ENCODE measurements around the gene MSL3B. TPM values are rescaled to one million over a fixed set of nuclear protein-coding genes. Genes with fewer than 3 reads are reported as not detected.

MSL3B gene

DNA sequence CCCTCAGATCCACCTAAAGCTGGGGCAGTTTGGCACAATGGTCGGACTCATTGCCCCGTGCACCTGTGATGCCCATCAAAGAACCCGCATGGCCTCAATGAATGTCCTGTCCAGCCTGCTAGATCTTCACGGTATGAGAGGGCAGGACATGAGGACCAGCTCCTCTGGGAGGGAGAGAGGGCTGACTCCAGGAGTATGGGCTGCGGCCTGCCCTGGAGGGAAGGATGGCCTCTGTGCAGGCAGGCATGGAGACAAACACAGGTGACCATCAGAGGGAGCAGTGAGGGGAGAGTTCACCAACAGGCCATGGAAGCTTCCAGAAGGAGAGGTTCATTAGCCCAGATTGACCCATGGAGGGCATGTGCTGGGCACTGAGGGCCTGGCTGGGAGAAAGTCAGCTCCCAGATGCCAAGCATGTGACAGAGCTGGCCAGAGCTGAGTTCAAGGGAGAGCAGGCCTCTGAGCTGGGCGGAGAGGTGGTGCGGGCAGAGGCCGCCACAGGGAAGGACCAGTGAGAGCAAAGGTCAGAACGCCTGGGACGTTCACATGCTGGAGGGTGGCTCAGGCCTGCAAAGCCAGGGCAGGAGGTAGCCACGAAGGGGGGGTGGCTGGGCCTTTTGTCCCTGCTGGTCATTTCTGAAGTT is 50.1 kb downstream of the MSL3B start:
- H3K4me1 Mint-ChIP-seq = peaks cover 18% of the 10 kb centered on the region
- no peak overlapping the region for H3K4me3 Mint-ChIP-seq
- TF ChIP-seq CTCF (IDR thresholded peaks at IDR 0.05; ENCODE audit: unreplicated experiment) = no peak
- peaks cover 15% of the 10 kb centered on the region for H3K9me3 Mint-ChIP-seq
- peaks cover 7% of the 10 kb centered on the region for H3K27me3 Mint-ChIP-seq (ENCODE audit: low read depth)
- no peak overlapping the region for H3K27ac Mint-ChIP-seq
- peak in 1 of 2 experiments; percentile 24 for DNase-seq (ENCODE audit: low spot score in 2 of 2, unreplicated experiment in 2 of 2)
- peaks cover 3% of the 10 kb centered on the region for H3K36me3 Mint-ChIP-seq

DNA sequence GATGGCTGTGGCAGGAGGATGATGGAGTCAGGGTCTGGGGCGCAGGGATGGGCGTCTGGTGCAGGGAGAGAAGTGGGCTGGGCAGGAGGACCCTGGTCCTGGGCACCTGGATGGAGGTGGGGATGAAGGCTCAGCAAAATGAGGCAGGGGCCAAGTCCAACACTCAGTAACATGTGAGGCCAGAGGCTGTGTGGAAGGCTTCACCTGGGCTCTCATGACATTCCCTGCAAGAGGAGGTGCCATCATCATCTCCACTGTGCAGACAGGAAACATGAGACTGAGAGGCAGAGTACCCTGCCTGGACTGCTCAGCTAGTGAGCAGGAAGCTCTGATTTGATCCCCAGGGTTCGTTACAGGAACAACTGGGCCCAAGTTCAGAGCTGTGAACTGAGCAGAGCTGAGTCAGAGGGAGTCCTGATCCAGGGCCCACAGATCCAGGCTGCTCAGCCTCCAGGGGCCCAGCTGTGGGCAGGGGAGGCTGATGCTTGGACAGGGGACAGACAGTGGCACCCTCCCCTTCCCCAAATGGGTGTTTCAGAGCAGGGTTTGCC is 50.8 kb downstream of the MSL3B start:
- H3K9me3 Mint-ChIP-seq = peaks cover 15% of the 10 kb centered on the region
- H3K27me3 Mint-ChIP-seq (ENCODE audit: low read depth) = peaks cover 9% of the 10 kb centered on the region
- no peak overlapping the region for H3K4me3 Mint-ChIP-seq
- peak overlapping the region; percentile 57 for H3K27ac Mint-ChIP-seq
- H3K36me3 Mint-ChIP-seq = peaks cover 3% of the 10 kb centered on the region
- peaks cover 18% of the 10 kb centered on the region for H3K4me1 Mint-ChIP-seq
- no peak for TF ChIP-seq CTCF (IDR thresholded peaks at IDR 0.05; ENCODE audit: unreplicated experiment)
- DNase-seq (ENCODE audit: low spot score in 2 of 2, unreplicated experiment in 2 of 2) = peak in 1 of 2 experiments; percentile 6

GRCh38 chr2:233816771-233817170 is 51.4 kb downstream of the MSL3B start:
- Mint-ChIP-seq H3K4me3 (no peak overlapping the region), H3K27me3 (ENCODE audit: low read depth) (peaks cover 14% of the 10 kb centered on the region), H3K4me1 (peaks cover 18% of the 10 kb centered on the region), H3K36me3 (peaks cover 3% of the 10 kb centered on the region), H3K9me3 (peaks cover 15% of the 10 kb centered on the region), H3K27ac (peak overlapping the region; percentile 83)
- TF ChIP-seq CTCF (IDR thresholded peaks at IDR 0.05; ENCODE audit: unreplicated experiment) = no peak
- DNase-seq (ENCODE audit: low spot score in 2 of 2, unreplicated experiment in 2 of 2) = no peak

DNA sequence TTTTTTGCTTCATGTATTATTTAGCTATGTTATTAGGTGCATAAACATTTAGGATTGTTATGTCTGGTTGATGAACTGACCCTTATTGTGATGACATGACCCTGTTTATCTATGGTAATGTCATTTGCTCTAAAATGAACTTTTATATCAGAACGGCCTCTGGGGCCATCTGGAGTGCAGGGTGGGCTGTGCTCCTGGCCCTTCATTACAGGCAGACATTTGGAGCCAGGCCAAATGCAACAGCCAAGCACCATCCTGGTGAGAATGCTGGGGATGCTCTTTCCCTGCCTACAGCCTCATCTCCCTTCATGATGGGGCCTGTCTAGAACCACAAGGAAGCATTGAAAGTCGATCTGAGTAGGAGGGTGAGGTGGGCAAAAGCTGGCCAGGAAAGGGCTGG is 51.9 kb downstream of the MSL3B start:
- no peak for TF ChIP-seq CTCF (IDR thresholded peaks at IDR 0.05; ENCODE audit: unreplicated experiment)
- H3K27me3 Mint-ChIP-seq (ENCODE audit: low read depth) = peaks cover 16% of the 10 kb centered on the region
- peak overlapping the region; percentile 83 for H3K27ac Mint-ChIP-seq
- no peak overlapping the region for H3K4me3 Mint-ChIP-seq
- H3K4me1 Mint-ChIP-seq = peaks cover 18% of the 10 kb centered on the region
- peaks cover 15% of the 10 kb centered on the region for H3K9me3 Mint-ChIP-seq
- DNase-seq (ENCODE audit: low spot score in 2 of 2, unreplicated experiment in 2 of 2) = no peak
- peaks cover 3% of the 10 kb centered on the region for H3K36me3 Mint-ChIP-seq

DNA sequence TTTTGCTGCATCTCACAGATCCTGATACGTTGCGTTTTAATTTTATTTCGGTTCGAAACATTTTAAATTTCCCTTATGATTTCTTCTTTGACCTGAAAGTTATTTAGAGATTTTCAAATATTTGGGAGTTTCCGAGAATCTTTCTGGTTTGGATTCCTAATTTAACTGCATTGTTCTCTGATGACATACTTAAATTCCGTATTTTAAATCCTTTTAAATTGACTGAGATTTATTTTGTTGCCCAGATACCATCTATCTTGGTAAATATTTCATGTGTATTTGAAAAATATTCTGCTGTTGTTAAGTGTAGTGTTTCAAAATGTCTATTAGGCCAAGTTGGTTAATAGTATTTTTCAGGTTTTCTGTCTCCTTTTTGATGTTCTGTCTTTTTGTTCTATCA is 52.3 kb downstream of the MSL3B start:
- no peak for TF ChIP-seq CTCF (IDR thresholded peaks at IDR 0.05; ENCODE audit: unreplicated experiment)
- Mint-ChIP-seq H3K27me3 (ENCODE audit: low read depth) (peaks cover 20% of the 10 kb centered on the region), H3K4me3 (no peak overlapping the region), H3K9me3 (peaks cover 15% of the 10 kb centered on the region), H3K4me1 (peaks cover 18% of the 10 kb centered on the region), H3K27ac (no peak overlapping the region), H3K36me3 (peaks cover 3% of the 10 kb centered on the region)
- no peak for DNase-seq (ENCODE audit: low spot score in 2 of 2, unreplicated experiment in 2 of 2)

Other genes starting within 250 kb of the MSL3B start
- gene UGT1A10, start 231.9 kb downstream of the MSL3B start, total RNA-seq = not detected in 3 replicates
- not detected in 3 replicates for gene UGT1A9, start 196.5 kb downstream of the MSL3B start, total RNA-seq
- gene UGT1A7, start 186.5 kb downstream of the MSL3B start, total RNA-seq = not detected in 3 replicates
- gene UGT1A6, start 175.5 kb downstream of the MSL3B start, total RNA-seq = not detected in 3 replicates
- gene UGT1A5, start 155.5 kb downstream of the MSL3B start, total RNA-seq = not detected in 3 replicates
- not detected in 3 replicates for gene UGT1A4, start 149.7 kb downstream of the MSL3B start, total RNA-seq
- not detected in 3 replicates for gene UGT1A3, start 139.3 kb downstream of the MSL3B start, total RNA-seq
- gene UGT1A1, start 108.1 kb downstream of the MSL3B start, total RNA-seq = not detected in 3 replicates
- not detected in 3 replicates for gene MROH2A, start 90.1 kb downstream of the MSL3B start, total RNA-seq
- 13.5 to 19.4 TPM (median 17.6 TPM) in 3 replicates for gene HJURP, start 13.9 kb downstream of the MSL3B start, total RNA-seq
- not detected in 3 replicates for gene TRPM8, start 49.0 kb upstream of the MSL3B start, total RNA-seq
- gene SPP2, start 182.3 kb upstream of the MSL3B start, total RNA-seq = not detected in 3 replicates